ENCODE measurements around the gene SIGLECL1. TPM values are rescaled to one million over a fixed set of nuclear protein-coding genes. Genes with fewer than 3 reads are reported as not detected.

SIGLECL1 gene
- polyA plus RNA-seq, 1 experiment = not detected

DNA sequence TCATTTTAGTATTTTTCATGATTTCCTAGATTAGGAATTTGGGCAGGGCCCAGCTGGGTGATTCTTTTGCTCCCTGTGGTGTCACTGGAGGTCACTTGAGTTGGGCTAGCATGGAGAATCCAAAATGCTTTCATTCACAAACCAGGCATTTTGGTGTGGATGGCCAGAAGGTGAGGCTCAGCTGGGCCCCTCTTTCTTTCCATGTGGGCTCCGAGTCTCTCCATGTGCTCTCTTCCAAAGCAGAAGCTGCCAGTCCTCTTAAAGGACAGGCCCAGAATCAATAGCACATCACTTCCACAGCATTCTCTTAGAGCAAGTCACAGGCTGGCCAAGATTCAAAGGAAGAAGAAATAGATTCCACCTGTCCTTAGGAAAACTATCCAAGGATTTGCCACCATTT is 38.8 kb downstream of the SIGLECL1 start:
- CTCF ChIA-PET = no interaction called here
- no peak overlapping the region for H3K4me3 ChIP-seq (ENCODE audit: low read depth, low read length)
- DNase-seq (ENCODE audit: low read depth, low spot score) = no peak
- TF ChIP-seq, protein P1, sequence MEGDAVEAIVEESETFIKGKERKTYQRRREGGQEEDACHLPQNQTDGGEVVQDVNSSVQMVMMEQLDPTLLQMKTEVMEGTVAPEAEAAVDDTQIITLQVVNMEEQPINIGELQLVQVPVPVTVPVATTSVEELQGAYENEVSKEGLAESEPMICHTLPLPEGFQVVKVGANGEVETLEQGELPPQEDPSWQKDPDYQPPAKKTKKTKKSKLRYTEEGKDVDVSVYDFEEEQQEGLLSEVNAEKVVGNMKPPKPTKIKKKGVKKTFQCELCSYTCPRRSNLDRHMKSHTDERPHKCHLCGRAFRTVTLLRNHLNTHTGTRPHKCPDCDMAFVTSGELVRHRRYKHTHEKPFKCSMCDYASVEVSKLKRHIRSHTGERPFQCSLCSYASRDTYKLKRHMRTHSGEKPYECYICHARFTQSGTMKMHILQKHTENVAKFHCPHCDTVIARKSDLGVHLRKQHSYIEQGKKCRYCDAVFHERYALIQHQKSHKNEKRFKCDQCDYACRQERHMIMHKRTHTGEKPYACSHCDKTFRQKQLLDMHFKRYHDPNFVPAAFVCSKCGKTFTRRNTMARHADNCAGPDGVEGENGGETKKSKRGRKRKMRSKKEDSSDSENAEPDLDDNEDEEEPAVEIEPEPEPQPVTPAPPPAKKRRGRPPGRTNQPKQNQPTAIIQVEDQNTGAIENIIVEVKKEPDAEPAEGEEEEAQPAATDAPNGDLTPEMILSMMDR (IDR thresholded peaks at IDR 0.05; ENCODE audit: low read depth, low read length) = no peak
- POLR2A ChIA-PET = no interaction called here
- H3K27me3 ChIP-seq (ENCODE audit: control insufficient read depth, insufficient read depth, low read length) = no peaks in the 10 kb centered on the region
- H3K9me3 ChIP-seq (ENCODE audit: control insufficient read depth, insufficient read depth, low read length) = no peaks in the 10 kb centered on the region; the same call in 1 of the 2 replicates
- no peak overlapping the region for H3K27ac ChIP-seq (ENCODE audit: low read depth, low read length)

- H3K4me3 ChIP-seq (ENCODE audit: low read depth, low read length) = no peak overlapping the region
Measured at GRCh38 chr19:51292971-51293370, 42.1 kb downstream of the SIGLECL1 start.

GRCh38 chr19:51293571-51294210 is 42.8 kb downstream of the SIGLECL1 start:
- no peaks in the 10 kb centered on the region; the same call in 1 of the 2 replicates for H3K9me3 ChIP-seq (ENCODE audit: control insufficient read depth, insufficient read depth, low read length)
- CTCF ChIA-PET = no interaction called here
- POLR2A ChIA-PET = no interaction called here

More at GRCh38 chr19:51292971-51293370, 42.1 kb downstream of the SIGLECL1 start:
- POLR2A ChIA-PET = no interaction called here
- TF ChIP-seq, protein P1 (IDR thresholded peaks at IDR 0.05; ENCODE audit: low read depth, low read length) = no peak
- CTCF ChIA-PET = no interaction called here
- no peak overlapping the region for H3K27ac ChIP-seq (ENCODE audit: low read depth, low read length)
- H3K27me3 ChIP-seq (ENCODE audit: control insufficient read depth, insufficient read depth, low read length) = no peaks in the 10 kb centered on the region
- DNase-seq (ENCODE audit: low read depth, low spot score) = no peak
- no peaks in the 10 kb centered on the region; the same call in 1 of the 2 replicates for H3K9me3 ChIP-seq (ENCODE audit: control insufficient read depth, insufficient read depth, low read length)

DNA sequence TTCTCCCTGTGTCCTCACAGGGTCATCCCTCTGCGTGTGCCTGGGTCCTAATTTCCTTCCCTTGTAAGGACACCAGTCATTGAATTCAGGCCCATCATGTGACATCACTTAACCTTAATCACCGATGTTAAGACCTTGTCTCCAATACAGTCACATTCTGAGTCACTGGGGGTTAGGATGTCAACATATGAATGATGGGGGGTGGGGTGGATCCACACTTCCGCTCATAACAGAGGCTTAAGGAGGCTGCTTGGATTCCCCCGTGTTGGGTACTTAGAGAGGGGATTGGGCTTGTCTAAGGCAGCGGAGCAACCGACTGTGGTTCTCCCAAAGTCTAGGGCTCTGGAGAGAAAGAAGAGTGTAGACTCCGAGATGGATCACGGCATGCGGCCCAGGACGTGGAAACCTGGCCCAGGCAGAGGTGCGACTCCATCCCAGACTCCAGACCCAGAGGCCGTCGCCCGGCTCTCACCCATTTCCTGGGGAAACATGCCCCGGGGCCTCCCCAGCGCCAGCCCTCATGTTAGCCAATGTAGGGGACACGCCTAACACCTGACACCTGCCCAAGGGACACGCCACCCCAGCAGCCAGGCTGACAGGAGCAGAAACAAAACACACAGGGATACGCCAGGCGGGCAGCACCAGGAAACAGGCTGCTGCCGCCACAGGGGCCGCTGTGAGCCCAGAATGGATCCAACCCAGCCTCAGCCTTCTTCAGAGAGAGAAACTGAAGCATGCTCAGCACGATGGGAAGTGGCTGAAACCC is 43.5 kb downstream of the SIGLECL1 start:
- no peak overlapping the region for H3K27ac ChIP-seq (ENCODE audit: low read depth, low read length)
- no peaks in the 10 kb centered on the region for H3K27me3 ChIP-seq (ENCODE audit: control insufficient read depth, insufficient read depth, low read length)
- ChIA-PET CTCF (no interaction called here), POLR2A (no interaction called here)
- H3K9me3 ChIP-seq (ENCODE audit: control insufficient read depth, insufficient read depth, low read length) = no peaks in the 10 kb centered on the region; the same call in 1 of the 2 replicates
- no peak overlapping the region for H3K4me3 ChIP-seq (ENCODE audit: low read depth, low read length)
- DNase-seq (ENCODE audit: low read depth, low spot score) = no peak
- TF ChIP-seq, protein P1 (IDR thresholded peaks at IDR 0.05; ENCODE audit: low read depth, low read length) = no peak

More at GRCh38 chr19:51293571-51294210, 42.8 kb downstream of the SIGLECL1 start:
- Histone ChIP-seq H3K27ac (ENCODE audit: low read depth, low read length) (no peak overlapping the region), H3K27me3 (ENCODE audit: control insufficient read depth, insufficient read depth, low read length) (no peaks in the 10 kb centered on the region), H3K4me3 (ENCODE audit: low read depth, low read length) (no peak overlapping the region)
- no peak for DNase-seq (ENCODE audit: low read depth, low spot score)
- TF ChIP-seq, protein P1 (IDR thresholded peaks at IDR 0.05; ENCODE audit: low read depth, low read length) = no peak

DNA sequence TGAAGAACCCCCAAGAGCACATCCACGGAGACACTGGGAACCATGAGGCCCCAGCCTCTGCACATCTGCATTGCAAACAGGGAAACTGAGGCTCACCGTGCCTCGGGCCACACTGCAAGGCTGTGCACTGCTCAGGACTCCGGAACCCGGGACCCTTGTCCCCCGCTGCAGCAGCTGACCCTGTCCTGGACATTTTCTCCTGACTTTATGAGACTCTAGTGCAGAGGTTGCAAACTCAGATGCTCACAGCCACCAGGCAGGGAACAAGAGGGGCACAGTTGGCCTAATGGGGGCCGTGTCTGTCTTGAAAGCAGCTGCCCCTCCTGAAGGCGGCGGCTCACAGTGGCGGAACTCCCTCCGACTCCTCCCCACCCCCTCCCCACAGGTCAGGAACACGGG is 44.1 kb downstream of the SIGLECL1 start:
- H3K4me3 ChIP-seq (ENCODE audit: low read depth, low read length) = no peak overlapping the region
- ChIA-PET CTCF (no interaction called here), POLR2A (no interaction called here)
- H3K27ac ChIP-seq (ENCODE audit: low read depth, low read length) = no peak overlapping the region
- DNase-seq (ENCODE audit: low read depth, low spot score) = no peak
- TF ChIP-seq, protein P1 (IDR thresholded peaks at IDR 0.05; ENCODE audit: low read depth, low read length) = no peak
- H3K27me3 ChIP-seq (ENCODE audit: control insufficient read depth, insufficient read depth, low read length) = no peaks in the 10 kb centered on the region
- no peaks in the 10 kb centered on the region; the same call in 1 of the 2 replicates for H3K9me3 ChIP-seq (ENCODE audit: control insufficient read depth, insufficient read depth, low read length)
